HG02885 (cell line): ENCODE data around the gene AGXT.

Source experiments
- ATAC-seq: cut with Tn5 transposase; IDR thresholded peaks from one replicate; pipeline ENCODE4 v1.9.1; 2021; ENCODE audit warnings: mild to moderate bottlenecking; ENCODE audit not compliant: unreplicated experiment, poor library complexity

Gene AGXT

DNA sequence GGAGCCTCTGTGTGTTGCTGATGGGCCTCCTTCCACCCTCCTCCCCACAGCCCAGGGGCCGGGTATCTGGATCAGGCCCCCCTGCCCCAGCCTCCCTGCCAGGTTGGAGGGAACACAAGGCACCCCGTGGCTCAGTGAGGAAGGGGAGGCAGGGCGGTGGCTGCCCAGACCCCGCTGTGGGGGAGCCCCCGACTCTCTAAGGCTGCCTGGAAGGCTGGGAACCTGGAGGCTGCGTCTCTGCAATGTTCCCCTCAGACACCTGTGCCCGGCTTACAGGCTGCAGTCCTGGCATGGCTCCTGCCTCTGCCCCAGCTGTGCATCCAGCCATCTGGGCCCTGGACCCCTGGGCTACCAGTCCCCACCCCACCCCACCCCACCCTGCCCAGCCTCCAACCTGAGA is 27.8 kb downstream of the AGXT start:
- ATAC-seq = no peak

DNA sequence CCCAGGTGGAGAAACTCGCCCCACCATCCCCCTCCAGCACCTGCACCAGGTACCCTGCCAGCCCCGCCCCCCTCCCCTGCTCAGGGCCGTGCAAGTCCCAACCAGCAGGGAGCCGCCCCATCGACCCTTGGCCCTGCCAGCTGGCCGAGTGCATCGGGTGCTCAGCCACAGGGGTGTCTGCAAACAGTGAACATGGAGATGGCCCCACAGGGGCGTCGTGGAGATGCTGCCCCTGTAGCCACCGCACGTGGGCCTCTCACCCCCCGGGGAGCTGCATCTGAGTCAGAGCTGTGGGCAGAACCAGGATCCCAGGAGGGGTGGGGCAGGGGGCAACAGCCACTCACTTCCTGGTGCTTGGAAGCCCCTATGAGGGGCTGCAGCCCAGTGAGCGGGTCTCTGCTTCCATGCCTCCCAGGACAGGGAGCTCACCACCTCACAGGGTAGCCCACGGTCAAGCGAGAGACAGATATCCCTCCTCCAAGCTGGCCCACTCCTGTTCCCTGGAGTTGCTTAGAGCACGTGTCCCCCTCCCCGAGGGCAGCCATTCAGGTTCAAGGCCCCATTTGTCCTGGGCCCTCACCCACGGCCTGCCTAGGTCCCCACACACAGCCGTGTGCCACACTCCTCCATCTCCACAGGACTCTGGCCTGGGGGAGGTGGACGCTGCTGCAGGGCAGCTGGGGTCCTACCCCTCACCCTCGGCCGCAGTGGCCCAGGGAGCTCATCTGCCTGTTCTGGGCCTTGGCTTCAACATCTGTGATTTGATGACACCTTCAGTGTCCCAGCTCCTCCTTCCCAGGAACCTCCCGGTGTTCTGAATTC is 28.5 kb downstream of the AGXT start:
- no peak for ATAC-seq

DNA sequence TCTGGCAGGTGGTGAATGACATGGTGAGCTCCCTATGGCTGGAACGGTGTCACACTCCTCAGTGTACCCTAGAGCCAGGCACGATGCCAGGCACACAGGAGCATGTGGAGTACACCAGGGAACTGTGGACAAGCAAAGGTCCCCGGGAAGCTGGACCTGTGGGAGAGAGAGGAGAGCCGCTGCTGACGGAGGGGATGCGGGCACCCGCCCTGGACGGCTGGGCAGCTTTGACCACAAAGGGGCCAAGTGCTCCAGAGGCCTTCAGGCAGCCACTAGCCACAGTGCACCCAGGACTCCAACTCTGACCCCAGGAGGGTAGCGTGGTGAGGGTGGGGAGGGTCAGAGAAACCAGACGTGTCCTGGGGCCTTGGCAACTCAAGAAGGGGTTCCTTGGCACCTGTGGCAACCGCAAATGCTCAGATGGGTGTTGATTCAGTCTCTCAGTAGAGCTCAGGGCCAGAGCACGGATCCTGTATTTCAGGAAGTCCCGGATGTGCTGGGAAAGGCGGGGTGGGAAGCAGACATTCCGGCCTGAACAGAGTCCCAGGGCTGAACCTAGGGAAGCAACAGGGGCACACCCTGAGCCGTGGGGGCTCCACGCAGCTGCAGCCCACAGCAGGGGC is 29.6 kb downstream of the AGXT start:
- ATAC-seq = no peak

DNA sequence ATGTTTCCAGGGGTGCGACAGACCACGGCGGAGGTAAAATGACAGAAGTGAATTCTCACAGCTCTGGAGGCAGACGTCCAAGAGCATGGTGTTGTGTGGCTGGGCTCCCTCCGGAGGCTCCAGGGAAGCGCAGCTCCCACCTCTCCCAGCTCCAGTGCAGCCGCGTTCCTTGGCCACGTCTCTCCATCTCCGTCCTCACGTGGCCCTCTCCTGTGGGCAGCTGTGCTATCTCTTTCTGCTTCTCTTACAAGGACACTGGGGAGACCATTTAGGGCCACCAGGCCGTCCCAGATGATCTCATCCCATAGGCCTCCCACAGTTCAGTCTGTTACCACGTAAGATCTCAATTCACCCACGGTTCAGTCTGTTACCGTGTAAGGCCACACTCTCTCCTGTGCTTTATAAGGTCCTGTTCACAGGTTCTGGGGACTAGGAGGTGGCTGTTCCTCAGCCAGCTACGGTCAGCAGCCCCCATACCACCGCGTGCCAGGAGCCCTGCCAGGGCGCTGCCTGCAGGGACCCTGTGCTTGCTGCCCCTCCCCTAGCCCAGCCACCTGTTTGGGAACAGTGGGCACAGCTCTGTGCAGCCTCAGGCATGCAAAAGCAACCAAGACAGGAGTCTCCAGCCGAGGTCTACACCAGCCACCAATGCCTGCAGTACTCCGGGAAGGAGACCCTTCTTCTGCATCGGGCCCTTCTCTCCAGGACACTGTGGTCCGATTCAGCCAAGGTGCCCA is 30.3 kb downstream of the AGXT start:
- no peak for ATAC-seq

DNA sequence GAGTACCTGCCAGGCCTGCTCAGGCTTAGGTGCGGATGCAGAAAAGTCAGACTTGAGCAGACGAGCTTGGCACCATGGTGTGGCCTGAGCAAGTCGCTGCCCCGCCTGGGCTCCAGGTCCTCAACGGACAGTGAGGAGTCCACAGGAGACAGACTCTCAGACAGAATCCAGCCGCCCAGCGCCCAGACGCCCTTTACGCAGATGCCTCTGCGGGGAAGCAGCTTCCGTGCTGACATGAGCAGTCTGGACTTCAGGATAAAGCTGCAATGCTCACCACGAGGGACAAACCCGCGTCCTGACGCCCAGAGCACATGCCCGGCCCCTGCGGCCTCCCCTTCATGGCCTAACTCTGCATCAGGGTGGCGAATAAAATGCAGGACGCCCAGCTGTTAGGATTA is 30.8 kb downstream of the AGXT start:
- no peak for ATAC-seq

DNA sequence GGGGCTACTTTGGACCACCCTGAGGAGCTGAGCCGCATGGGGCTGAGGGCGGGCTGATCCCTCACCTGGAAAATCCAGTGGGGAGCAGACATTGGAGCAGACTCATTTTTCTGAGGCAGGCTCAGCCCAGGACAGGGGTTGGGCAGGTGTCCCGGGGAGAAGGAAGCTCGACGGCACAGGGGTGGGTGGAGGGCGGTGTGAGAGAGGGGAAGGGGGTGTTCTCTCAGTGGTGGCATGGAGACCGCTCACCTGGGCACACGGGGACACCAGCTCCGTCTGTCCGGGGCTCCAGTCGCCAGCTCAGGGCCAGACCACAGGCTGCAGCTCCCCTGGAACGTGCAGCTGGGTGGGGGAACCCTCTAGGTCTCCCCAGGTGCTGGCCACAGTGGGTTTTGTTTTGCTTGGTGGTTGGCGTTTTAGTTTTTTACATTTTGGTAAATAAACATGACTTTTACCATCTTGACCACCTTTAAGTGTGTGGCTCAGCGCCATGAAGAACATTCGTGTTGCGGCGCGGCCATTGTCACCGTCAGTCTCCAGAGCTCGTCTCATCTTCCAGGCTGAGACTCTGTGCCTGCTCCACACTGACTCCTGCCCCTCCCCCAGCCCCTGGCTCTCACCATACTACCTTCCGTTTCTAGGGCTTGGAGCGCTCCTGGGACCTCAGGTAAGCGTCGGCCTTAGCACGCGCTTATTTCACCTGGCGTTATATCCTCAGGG is 31.7 kb downstream of the AGXT start:
- ATAC-seq = no peak

DNA sequence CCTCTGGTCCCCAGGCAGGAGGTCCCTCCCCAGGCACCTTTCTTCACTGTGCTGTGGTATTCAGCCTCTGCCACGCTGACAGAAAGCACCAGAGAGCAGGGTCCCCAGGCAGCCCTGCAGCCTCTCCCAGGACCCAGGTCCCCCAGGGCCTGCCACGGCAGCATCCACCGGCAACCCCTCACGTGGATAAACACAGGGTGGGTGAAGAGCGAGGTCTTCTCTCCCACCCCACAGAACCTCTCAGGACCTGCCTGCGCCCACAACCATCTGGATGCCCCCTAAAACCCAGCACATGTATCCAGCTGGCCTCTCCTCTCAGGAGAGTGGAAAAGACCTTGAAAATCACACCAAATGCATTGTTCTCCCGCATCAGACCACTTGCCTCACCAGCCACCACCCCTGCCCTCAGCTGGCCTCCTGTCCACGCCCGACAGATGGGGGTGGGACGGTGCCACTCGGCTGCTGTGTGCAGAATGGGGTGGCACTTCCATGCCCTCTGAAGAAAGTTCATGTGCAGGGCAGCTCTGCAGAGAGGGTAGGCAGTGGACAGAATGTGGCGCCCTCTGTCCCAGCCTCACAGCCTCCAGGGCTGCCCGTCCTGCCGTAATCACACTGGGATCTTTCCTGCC is 33.5 kb downstream of the AGXT start:
- ATAC-seq = no peak

DNA sequence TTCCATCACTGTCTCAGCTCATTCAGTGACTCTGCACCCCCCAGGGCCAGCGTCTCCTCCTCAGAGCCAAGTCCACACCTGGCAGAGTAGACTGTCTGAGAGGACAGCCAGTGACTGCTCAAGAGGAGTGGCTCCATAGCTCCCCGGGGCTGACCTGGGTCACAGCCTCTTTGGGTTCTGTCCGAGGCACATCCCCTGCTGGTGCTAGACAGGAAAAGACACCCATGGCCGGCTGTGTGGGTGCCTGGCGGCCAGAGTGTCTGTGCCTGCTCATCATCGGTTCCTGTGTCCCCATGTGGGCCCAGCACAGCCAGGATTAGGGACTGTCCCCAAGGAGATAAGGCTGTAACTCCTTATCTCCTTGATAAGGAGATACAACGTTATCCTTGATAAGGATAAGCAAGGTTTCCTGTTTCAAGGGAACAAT is 34.0 kb downstream of the AGXT start:
- no peak for ATAC-seq

DNA sequence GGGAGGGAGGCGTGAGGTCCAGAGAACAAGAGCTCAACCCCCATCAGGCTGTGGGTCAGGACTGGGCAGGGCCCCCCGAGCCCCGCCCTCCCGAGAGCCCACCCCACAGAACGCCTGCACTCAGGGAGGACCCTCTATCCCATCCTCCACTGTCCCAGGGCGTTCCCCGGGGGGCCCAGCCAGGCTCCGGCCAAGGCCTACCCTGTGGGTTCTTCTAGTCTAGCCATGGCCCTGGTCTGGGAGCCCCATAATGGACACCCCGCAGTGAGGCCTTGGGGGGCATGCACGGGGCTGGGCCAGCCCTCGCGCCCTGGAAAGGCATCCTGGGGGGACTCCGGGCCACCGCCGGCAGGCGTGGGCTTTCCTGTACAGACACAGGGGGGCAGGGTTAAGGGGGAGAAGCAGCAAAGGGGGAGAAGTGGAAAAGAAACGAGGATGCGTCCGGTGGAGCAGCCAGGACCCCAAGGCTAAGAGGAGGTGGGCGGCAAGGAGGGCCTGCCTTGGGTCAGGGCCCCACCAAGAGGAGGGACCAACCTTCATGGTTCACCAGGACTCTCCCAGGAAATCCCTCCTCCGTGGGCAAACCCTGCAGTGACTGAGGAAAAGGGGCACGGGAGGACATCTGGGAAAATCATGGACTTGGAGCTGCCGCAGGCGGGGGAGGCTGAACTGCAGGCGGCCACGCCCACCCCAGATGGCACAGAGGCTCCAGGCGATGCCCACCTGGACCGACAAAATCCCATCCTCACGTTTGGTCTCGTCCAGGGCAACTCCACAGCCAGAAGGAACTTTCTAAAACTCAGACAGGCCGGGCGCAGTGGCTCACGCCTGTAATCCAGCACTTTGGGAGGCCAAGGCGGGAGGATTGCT is 34.8 kb downstream of the AGXT start:
- no peak for ATAC-seq

DNA sequence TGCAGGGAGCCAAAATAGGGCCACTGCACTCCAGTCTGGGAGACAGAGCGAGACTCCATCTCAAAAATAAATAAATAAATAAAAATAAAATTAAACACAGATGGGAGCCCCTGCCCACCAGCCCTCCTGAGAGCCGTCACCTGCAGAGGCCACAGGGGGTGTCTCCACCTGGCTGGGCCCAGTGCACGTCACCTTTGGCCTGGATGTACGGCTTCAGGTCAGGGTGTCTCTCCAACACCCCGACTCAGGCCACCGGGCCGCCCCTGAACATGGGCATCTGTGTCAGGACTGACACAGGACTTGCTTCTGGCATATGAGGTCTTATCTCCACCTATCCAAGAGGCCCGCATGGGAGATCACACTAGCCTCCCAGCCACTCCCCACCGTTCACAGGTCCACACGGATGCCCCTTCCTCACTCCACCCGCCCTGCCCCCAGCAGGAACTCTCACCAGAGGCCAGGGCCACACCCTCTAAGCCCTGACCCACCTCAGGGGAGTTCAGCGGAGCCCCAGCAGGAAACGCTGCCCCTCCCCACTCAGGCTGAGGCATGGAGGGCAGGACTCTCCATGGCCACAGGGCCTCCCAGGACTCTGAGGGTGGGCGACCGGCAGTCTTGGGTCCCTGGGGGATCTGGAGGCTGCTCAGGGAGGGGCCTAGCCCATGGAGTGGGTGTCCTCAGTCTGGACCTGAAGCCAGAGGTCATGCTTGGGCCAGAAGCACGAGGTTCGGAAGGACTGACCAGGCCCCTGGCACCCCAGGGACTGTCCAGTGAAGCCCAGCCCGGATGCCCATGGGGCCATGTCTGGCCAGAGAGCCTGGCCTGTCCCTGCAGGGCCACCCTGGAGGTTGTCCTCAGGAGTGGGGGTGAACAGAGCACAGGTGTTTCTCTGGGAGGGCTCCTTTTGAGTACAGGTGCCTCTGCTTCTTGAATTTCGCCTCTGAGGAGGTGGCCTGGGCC is 35.9 kb downstream of the AGXT start:
- no peak for ATAC-seq

DNA sequence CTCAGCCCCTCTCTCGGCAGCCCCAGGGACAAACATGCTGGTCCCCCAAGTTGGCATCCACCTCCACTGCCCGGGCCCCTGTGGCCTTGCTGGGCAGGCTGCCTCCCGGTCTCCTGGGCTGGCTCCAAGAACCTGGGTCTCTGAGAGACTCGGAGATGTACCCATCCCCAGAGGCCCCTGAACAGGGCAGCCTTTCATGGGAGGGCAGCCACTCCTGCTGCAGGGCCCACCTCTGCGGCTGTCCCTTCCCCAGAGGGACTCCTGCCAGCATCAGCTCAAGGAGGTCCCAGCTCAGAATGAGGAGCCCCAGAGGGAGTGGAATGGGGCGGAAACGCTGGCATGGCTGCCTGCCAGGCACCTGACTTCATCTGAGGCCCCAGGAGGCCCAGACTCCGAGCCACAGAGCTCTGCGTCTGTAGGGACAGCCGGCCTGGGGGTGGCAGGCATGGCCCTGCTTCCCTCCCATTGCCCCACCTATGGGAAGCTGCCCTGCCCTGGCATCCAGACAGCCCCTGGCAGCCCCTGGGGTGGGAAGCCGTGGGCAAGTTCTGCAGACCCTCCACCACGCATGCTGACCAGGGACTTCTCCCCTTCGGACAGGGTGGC is 36.7 kb downstream of the AGXT start:
- no peak for ATAC-seq

DNA sequence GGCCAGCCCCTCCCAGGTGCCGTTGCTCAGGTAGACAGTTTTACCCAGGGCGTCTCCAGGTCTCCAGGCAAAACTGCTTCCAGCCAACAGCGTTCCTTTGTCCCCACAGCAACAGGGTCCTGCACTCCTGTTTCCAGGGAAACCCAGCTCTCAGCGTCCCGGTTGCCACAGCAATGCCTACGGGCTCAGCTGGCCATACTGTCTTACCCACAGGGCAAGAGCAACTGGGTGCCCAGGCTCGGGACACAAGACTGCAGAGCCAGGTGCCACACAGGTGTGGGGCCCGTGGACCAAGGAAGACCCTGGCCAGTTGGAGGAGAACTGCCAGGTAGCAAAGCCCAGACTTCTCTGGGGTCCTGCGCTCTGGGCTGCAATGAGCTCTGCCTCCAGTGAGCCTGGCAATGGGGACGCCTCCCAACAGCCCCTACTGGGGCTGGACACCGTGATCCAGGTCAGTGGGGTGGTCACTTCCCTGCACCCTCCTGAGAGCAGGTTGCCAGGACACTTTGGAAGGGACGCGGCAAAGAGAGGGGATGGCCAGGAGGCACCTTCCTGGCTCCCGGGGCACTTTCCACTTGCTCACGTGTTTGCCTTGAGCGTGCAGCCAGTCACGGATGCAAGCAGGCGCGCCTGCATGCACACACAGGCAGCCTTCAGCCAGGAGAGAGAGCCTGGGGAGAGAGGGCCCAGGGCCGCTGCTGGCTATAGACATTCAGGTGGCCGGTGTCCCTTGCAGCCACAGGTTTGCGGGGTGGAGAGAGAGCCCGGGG is 37.7 kb downstream of the AGXT start, which contains the start of gene CROCC2:
TSS of gene CROCC2 (plus strand) at position 196 of the 770 bp plus-strand sequence. CDS start at position 374, 178 bp downstream.
- ATAC-seq = no peak

DNA sequence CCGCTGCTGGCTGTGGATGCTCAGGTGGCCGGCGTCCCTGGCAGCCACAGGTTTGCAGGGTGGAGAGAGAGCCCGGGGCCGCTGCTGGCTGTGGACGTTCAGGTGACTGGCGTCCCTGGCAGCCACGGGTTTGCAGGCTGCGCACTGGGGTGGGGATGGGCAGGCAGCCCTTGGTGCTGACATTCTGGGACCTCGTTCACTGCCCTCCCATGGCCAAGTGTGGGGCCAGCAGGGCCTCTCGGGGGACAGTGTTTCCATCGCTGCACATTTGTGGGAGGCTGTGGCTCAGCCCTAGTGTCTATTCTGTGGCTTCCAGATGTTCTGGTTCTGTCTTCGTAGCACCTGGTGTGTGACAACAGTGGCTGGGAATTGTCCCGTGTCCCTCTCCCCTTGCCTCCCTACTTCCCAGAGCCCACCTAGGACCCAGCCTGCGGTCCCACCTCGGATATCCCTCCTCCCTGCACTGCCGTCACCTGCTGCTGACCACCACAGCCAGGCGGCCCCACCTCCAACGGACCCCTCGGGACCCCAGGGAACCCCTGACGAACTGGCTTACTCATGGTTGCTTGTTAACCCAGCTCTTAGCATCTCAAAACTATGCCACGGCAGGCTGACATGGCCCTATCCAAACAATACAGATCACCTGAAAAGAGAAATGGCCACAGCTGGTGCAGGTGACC is 38.4 kb downstream of the AGXT start:
- no peak for ATAC-seq

DNA sequence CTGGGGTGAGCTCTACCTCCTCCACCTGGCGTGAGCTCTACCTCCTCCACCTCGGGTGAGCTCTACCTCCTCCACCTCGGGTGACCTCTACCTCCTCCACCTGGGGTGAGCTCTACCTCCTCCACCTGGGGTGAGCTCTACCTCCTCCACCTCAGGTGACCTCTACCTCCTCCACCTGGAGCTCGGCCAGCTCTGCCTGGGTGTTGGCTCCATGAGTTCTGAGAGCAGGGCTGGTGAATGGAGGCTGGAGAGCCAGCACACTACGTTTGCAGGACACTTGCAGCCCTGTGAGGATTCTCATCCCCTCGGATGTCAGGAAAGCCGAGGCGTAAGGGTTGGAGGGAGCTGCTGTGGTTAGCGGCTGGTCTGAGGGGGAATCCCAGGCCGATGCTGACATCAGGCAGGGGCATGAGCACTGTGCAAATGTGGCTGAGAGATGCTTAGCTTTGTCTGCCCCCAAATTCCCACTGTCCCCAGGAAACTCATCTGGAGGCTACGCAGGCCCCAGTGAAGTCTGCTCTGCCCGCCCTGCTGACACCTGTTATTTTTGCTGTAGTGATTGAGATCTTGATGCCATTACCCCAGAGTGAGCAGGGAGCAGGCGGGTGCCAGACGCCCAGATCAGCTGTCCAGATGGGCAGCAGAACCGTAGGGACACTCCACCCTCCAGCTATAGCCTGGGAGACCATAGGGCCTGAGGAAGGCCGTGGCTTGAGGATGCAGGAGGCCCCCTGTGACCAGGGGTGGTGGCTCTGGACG is 40.8 kb downstream of the AGXT start:
- ATAC-seq = no peak

DNA sequence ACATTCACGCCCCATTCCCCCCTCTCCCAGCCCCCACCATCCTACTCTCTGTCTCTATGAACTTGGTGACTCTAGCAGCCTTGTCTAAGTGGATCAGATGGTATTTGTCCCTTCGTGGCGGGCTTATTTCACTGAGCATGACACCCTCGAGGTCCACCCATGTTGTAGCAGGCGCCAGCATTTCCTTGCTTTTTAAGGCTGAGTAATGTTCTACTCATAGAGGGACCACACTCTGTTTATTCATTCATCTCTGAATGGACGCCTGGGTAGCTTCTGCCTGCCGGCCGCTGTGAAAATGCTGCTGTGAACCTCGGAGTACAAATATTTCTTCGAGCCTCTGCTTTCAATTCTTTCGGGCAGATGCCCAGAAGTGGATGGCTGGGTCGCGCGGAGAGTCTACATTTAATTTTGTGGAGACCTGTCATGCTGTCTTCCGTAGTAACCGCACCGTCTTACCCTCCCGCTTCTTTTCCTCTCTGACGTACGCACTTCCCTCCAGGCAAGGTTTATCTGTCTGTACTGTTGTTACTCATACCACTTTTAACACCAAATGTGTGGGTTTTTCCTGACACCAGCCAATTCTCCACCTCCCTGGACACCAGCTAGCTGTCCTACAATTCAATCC is 43.1 kb downstream of the AGXT start:
- no peak for ATAC-seq
